Activated CD8-positive, alpha-beta T cell treated with anti-CD3 and anti-CD28 coated beads for 36 hours (primary cell): ENCODE measurements around the gene LIME1. TPM values are rescaled to one million over a fixed set of nuclear protein-coding genes. Genes with fewer than 3 reads are reported as not detected.

Experiments
- ATAC-seq: fragments of 200-7000 bp; cut with Tn5 transposase; one replicate; pipeline ENCODE4 v1.10.0; 2021; ENCODE audit warnings: mild to moderate bottlenecking, moderate library complexity
- CTCF ChIA-PET: fragments of 350-600 bp; sonication (Branson Sonifier 250); formaldehyde crosslinking; loops from one replicate; lab custom pipeline; 2021; ENCODE audit warnings: antibody characterized with exemption; lab: Charles Lee
- POLR2A ChIA-PET: fragments of 350-600 bp; sonication (Branson Sonifier 250); formaldehyde crosslinking; loops from one replicate; lab custom pipeline; 2021; ENCODE audit warnings: antibody characterized with exemption; lab: Charles Lee
- DNase-seq: peaks from one replicate; pipeline ENCODE4 v3.0.0-alpha.2; 2020
- H3K27ac Mint-ChIP-seq: one replicate; pipeline ENCODE4 v1.8.0; 2021; ENCODE audit warnings: mild to moderate bottlenecking, mixed read lengths
- H3K27me3 Mint-ChIP-seq: one replicate; pipeline ENCODE4 v1.8.0; 2021; ENCODE audit warnings: mixed read lengths
- H3K36me3 Mint-ChIP-seq: one replicate; pipeline ENCODE4 v1.8.0; 2021; ENCODE audit warnings: low read depth, mixed read lengths
- H3K4me1 Mint-ChIP-seq: one replicate; pipeline ENCODE4 v1.8.0; 2021; ENCODE audit warnings: low read depth, mixed read lengths
- H3K4me3 Mint-ChIP-seq: one replicate; pipeline ENCODE4 v1.8.0; 2021; ENCODE audit warnings: mild to moderate bottlenecking, moderate library complexity, mixed read lengths
- H3K9me3 Mint-ChIP-seq: one replicate; pipeline ENCODE4 v1.8.0; 2021; ENCODE audit warnings: mixed read lengths
- CTCF ChIP-seq: fragments of 200-600 bp; IDR thresholded peaks from one replicate; pipeline ENCODE4 v1.8.0; 2022; ENCODE audit warnings: antibody characterized with exemption, mild to moderate bottlenecking
- intact Hi-C: fragments of 100-400 bp; cut with micrococcal nuclease; formaldehyde crosslinking; loops from one replicate; pipeline ENCODE4 v1.10.0; 2022
- total RNA-seq, 2 experiments: library from RNA; stranded (reverse); gene quantifications; one replicate each; pipeline ENCODE4 v1.2.3, GENCODE V29; 2021

The LIME1 gene
- total RNA-seq, 2 experiments from 2014 or later: 15.5 to 16.8 TPM

DNA sequence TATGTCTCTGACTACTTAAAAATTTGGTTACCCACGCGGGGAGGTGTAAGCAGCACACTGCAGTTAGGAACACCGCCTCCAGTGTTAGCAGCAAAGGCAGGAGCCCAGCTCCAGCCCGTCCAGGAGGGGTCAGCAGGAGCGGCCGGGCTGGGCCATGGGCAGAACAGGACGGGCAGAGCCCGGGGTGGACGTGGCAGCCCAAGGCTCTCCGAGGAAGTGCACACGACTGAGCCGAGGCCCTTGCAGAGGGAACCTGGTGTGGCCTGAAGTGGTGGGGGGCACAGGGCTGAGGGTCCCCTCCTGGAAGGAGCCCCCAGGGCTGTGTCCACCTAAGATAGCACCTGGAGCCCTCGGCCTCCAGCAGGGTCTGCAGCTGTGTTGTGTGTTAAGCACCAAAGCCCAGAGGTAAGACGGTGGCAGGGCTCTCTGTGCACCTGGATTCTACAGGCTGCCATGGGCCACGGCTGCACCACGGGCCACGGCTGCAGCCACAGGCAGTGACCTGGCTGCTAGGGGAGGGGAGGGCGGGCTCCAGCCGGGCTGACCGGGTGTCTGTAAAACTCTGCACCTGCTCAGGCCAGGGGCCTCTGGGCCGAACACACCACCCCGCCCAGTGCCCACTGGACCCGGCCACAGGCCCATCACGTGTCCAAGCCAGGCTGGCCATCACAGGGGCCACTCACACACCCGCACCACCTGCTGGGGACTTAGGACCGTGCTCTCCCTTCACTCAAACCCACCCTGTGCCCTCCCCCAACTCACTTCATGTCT, 9.7 kb downstream of the LIME1 start:
- Mint-ChIP-seq H3K4me1 (peaks cover 15% of the 10 kb centered on the region), H3K9me3 (no peaks in the 10 kb centered on the region), H3K4me3 (no peak overlapping the region), H3K27ac (no peak overlapping the region), H3K36me3 (no peaks in the 10 kb centered on the region), H3K27me3 (no peaks in the 10 kb centered on the region)
- intact Hi-C loops: no loop called here
- ChIA-PET POLR2A (interaction anchor here (1.0 kb wide), 1 partner anchor 36 kb away, joined by 3 read pairs; no protein-coding TSS in a partner anchor), CTCF (interaction anchor here (1.7 kb wide), 1 partner anchor 39 kb away, joined by 4 read pairs; the partner anchor contains the start of genes ARFRP1 and ZGPAT)
- ATAC-seq: no peak
- TF ChIP-seq CTCF: no peak
- DNase-seq: no peak

- TF ChIP-seq CTCF: no peak
- intact Hi-C loops: no loop called here
- ATAC-seq (no peak), DNase-seq (no peak)
- H3K4me3 Mint-ChIP-seq: no peak overlapping the region
- H3K27ac Mint-ChIP-seq: no peak overlapping the region
- ChIA-PET CTCF (no interaction called here), POLR2A (no interaction called here)
- H3K27me3 Mint-ChIP-seq: no peaks in the 10 kb centered on the region
- H3K9me3 Mint-ChIP-seq: no peaks in the 10 kb centered on the region
- no peaks in the 10 kb centered on the region for H3K36me3 Mint-ChIP-seq
- peaks cover 18% of the 10 kb centered on the region for H3K4me1 Mint-ChIP-seq
Measured at GRCh38 chr20:63746751-63747315, 10.4 kb downstream of the LIME1 start.

GRCh38 chr20:63747622-63748069, 11.2 kb downstream of the LIME1 start:
- Mint-ChIP-seq H3K4me3 (no peak overlapping the region), H3K36me3 (no peaks in the 10 kb centered on the region), H3K27ac (no peak overlapping the region), H3K9me3 (no peaks in the 10 kb centered on the region), H3K4me1 (peaks cover 21% of the 10 kb centered on the region), H3K27me3 (no peaks in the 10 kb centered on the region)
- no peak for DNase-seq
- no peak for ATAC-seq
- intact Hi-C loops: no loop called here
- TF ChIP-seq CTCF: no peak
- POLR2A ChIA-PET: no interaction called here
- CTCF ChIA-PET: no interaction called here

GRCh38 chr20:63748070-63748933, 11.8 kb downstream of the LIME1 start:
- no peaks in the 10 kb centered on the region for H3K36me3 Mint-ChIP-seq
- H3K4me3 Mint-ChIP-seq: no peak overlapping the region
- ATAC-seq: no peak
- POLR2A ChIA-PET: interaction anchor here (1.0 kb wide), 1 partner anchor 8 kb away, joined by 4 read pairs; no protein-coding TSS in a partner anchor
- TF ChIP-seq CTCF: no peak
- H3K4me1 Mint-ChIP-seq: peaks cover 21% of the 10 kb centered on the region
- no peaks in the 10 kb centered on the region for H3K9me3 Mint-ChIP-seq
- no peak overlapping the region for H3K27ac Mint-ChIP-seq
- H3K27me3 Mint-ChIP-seq: no peaks in the 10 kb centered on the region
- DNase-seq: no peak
- intact Hi-C loops: no loop called here
- CTCF ChIA-PET: interaction anchor here (1.0 kb wide), 1 partner anchor 309 kb away, joined by 3 read pairs; no protein-coding TSS in a partner anchor
